Activated CD4-positive, alpha-beta memory T cell treated with anti-CD3 and anti-CD28 coated beads, Interleukin-2, amount 10 ng/mL, durations not matched to agents 7 days and 5 days (primary cell): ENCODE data around the gene FAM118B. TPM values are rescaled to one million over a fixed set of nuclear protein-coding genes. Genes with fewer than 3 reads are reported as not detected.

Source experiments
- CTCF ChIA-PET: fragments of 350-600 bp; sonication (Branson Sonifier 250); formaldehyde crosslinking; loops from one replicate; lab custom pipeline; 2021; ENCODE audit warnings: antibody characterized with exemption, inconsistent platforms; lab: Charles Lee
- POLR2A ChIA-PET: fragments of 350-600 bp; sonication (Branson Sonifier 250); formaldehyde crosslinking; loops from one replicate; lab custom pipeline; 2021; ENCODE audit warnings: antibody characterized with exemption; lab: Charles Lee
- DNase-seq: peaks from one replicate; pipeline ENCODE4 v3.0.0-alpha.2; 2020
- H3K27ac Mint-ChIP-seq: one replicate; pipeline ENCODE4 v1.8.0; 2021; ENCODE audit warnings: mild to moderate bottlenecking, mixed read lengths
- H3K27me3 Mint-ChIP-seq: one replicate; pipeline ENCODE4 v1.8.0; 2021; ENCODE audit warnings: mixed read lengths
- H3K36me3 Mint-ChIP-seq: one replicate; pipeline ENCODE4 v1.8.0; 2021; ENCODE audit warnings: low read depth, mixed read lengths
- H3K4me1 Mint-ChIP-seq: one replicate; pipeline ENCODE4 v1.8.0; 2021; ENCODE audit warnings: mixed read lengths
- H3K4me3 Mint-ChIP-seq: one replicate; pipeline ENCODE4 v1.8.0; 2021; ENCODE audit warnings: mild to moderate bottlenecking, mixed read lengths
- H3K9me3 Mint-ChIP-seq: one replicate; pipeline ENCODE4 v1.8.0; 2021; ENCODE audit warnings: mixed read lengths
- total RNA-seq, 2 experiments: library from RNA; stranded (reverse); gene quantifications; one replicate each; pipeline ENCODE4 v1.2.3, GENCODE V29; 2021

The FAM118B gene
- total RNA-seq: 1 to 10 TPM; 9.0 to 9.9 TPM

GRCh38 chr11:126211236-126212088 is at the start of gene FAM118B, which contains the start of gene RPUSD4:
Gene FAM118B (plus strand): TSS chr11:126211782. CDS start chr11:126235002, 23,220 bp downstream.
Gene RPUSD4 (minus strand): TSS chr11:126211650. CDS start chr11:126211638, 12 bp downstream.
- H3K27me3 Mint-ChIP-seq: peaks cover 7% of the 10 kb centered on the region
- H3K4me1 Mint-ChIP-seq: peaks cover 43% of the 10 kb centered on the region
- H3K36me3 Mint-ChIP-seq: peaks cover 15% of the 10 kb centered on the region
- CTCF ChIA-PET: interaction anchor here (0.6 kb wide), 1 partner anchor 56 kb away, joined by 3 read pairs; no protein-coding TSS in a partner anchor
- POLR2A ChIA-PET: interaction anchor here (0.6 to 4.2 kb wide), 7 partner anchors 18 to 324 kb away, joined by 3 to 23 read pairs (median 5); partner anchors contain the start of genes FOXRED1, HYLS1, SRPRA and TIRAP
- no peaks in the 10 kb centered on the region for H3K9me3 Mint-ChIP-seq
- H3K4me3 Mint-ChIP-seq: peak within 1 kb of the TSS; percentile 98
- peak; percentile 99 for DNase-seq
- H3K27ac Mint-ChIP-seq: peak within 1 kb of the TSS; percentile 84

GRCh38 chr11:126162306-126163030 is 49.1 kb upstream of the FAM118B start:
- H3K4me3 Mint-ChIP-seq: no peak overlapping the region
- H3K9me3 Mint-ChIP-seq: no peaks in the 10 kb centered on the region
- peaks cover 4% of the 10 kb centered on the region for H3K27me3 Mint-ChIP-seq
- ChIA-PET CTCF (no interaction called here), POLR2A (no interaction called here)
- H3K27ac Mint-ChIP-seq: no peak overlapping the region
- H3K4me1 Mint-ChIP-seq: peaks cover 7% of the 10 kb centered on the region
- DNase-seq: no peak
- H3K36me3 Mint-ChIP-seq: no peaks in the 10 kb centered on the region

DNA sequence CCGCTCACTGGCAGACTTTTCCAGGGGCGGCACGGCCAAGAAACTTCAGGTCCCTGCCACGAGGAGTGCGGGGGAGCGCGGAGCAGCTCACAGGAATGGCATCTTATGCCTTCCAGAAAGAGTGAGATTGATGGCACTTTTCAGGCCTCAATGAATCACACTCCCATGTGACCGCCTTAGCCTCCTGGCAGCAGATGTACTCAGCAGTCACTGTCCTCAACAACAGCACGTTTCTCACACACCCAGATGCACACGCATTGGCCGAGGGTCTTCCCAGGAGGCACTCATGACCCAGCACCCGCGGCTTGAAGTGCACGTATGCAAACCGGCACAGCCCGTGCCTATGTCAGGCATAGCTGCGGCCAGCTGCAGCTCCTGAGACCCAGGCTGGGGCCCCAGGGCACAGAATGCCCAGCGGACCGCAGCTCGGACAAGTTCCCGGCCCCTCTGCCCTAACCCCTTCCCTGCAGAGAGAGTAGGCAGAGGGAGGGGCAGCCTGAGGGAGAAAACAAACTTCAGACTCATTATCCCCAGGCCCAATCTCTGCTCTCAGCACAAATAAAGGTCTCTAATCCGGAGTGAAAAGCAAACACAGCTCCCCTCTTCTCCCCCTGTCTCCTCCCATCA is 48.4 kb upstream of the FAM118B start:
- Mint-ChIP-seq H3K27ac (no peak overlapping the region), H3K36me3 (no peaks in the 10 kb centered on the region), H3K27me3 (peaks cover 4% of the 10 kb centered on the region), H3K4me3 (no peak overlapping the region), H3K4me1 (peaks cover 7% of the 10 kb centered on the region), H3K9me3 (no peaks in the 10 kb centered on the region)
- no peak for DNase-seq
- ChIA-PET CTCF (no interaction called here), POLR2A (no interaction called here)

GRCh38 chr11:126163779-126164178 is 47.8 kb upstream of the FAM118B start:
- no peak for DNase-seq
- POLR2A ChIA-PET: no interaction called here
- no peak overlapping the region for H3K4me3 Mint-ChIP-seq
- no peaks in the 10 kb centered on the region for H3K36me3 Mint-ChIP-seq
- H3K9me3 Mint-ChIP-seq: no peaks in the 10 kb centered on the region
- H3K27ac Mint-ChIP-seq: no peak overlapping the region
- CTCF ChIA-PET: no interaction called here
- peaks cover 7% of the 10 kb centered on the region for H3K4me1 Mint-ChIP-seq
- H3K27me3 Mint-ChIP-seq: peaks cover 4% of the 10 kb centered on the region

DNA sequence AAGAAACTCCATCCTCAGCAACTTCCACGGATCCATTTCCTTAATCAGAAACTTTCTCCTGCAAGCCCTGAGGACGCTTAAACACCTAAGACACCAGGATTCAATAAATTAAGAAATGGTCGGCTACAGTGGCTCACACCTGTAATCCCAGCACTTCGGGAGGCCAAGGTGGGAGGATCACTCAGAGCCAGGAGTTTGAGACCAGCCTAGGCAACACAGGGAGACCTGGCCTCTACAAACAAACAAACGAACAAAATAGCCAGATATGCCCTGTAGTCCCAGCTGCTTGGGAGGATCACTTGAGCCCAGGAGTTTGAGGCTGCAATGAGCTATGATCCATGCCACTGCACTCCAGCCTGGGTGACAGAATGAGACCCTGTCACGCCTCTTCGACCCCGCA is 46.8 kb upstream of the FAM118B start:
- POLR2A ChIA-PET: no interaction called here
- Mint-ChIP-seq H3K4me1 (peaks cover 7% of the 10 kb centered on the region), H3K4me3 (no peak overlapping the region), H3K27me3 (peaks cover 4% of the 10 kb centered on the region), H3K9me3 (no peaks in the 10 kb centered on the region), H3K36me3 (no peaks in the 10 kb centered on the region), H3K27ac (no peak overlapping the region)
- CTCF ChIA-PET: interaction anchor here (0.7 kb wide), 1 partner anchor 247 kb away, joined by 3 read pairs; no protein-coding TSS in a partner anchor
- DNase-seq: no peak

DNA sequence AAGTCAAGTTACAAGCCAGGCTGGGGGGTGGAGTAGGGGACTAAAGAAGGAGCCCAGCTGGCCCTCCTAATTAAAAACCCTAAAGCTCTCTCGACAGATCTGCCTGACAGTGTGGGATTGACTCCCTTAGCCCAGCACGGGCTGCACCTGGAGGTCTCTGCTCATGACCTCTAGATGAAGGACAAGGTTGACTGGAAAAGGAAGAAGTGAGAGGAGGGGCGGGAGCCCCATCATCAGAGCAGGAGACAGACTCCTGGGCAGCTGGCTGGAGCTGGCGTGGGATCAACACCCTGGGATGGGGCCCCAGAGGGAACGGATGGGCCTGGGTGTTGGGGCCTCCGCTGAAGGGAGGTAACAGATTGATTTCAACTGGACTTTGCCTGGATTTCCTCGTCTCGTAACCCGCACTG is 46.3 kb upstream of the FAM118B start:
- H3K4me1 Mint-ChIP-seq: peaks cover 7% of the 10 kb centered on the region
- no peaks in the 10 kb centered on the region for H3K36me3 Mint-ChIP-seq
- CTCF ChIA-PET: interaction anchor here (0.7 kb wide), 1 partner anchor 248 kb away, joined by 3 read pairs; no protein-coding TSS in a partner anchor
- POLR2A ChIA-PET: no interaction called here
- H3K9me3 Mint-ChIP-seq: no peaks in the 10 kb centered on the region
- no peak overlapping the region for H3K4me3 Mint-ChIP-seq
- DNase-seq: no peak
- H3K27me3 Mint-ChIP-seq: peaks cover 4% of the 10 kb centered on the region
- H3K27ac Mint-ChIP-seq: no peak overlapping the region

DNA sequence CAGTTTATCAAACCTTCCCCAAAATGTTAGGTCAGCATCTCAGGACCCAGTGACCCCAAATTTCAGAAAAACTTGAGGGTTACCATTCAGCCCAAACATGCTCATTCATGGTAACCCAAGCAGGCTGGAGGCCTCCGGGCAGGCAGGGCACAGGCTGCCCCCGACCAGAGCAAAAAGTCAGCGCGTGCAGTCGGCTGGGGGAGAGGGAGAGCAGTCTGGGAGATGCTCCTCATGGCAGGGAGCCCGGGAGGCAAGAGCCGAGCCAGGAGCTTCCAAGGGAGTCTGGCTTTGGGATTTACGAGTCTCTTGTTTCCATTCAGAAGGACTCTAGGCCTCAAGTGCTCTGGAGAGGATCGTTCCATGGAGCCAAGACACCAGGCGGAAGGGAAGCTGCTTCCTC is 45.8 kb upstream of the FAM118B start:
- no peaks in the 10 kb centered on the region for H3K9me3 Mint-ChIP-seq
- ChIA-PET POLR2A (no interaction called here), CTCF (interaction anchor here (0.7 kb wide), 1 partner anchor 248 kb away, joined by 3 read pairs; no protein-coding TSS in a partner anchor)
- peaks cover 7% of the 10 kb centered on the region for H3K4me1 Mint-ChIP-seq
- no peak overlapping the region for H3K27ac Mint-ChIP-seq
- no peaks in the 10 kb centered on the region for H3K36me3 Mint-ChIP-seq
- peaks cover 4% of the 10 kb centered on the region for H3K27me3 Mint-ChIP-seq
- DNase-seq: no peak
- no peak overlapping the region for H3K4me3 Mint-ChIP-seq

GRCh38 chr11:126166413-126166812 is 45.2 kb upstream of the FAM118B start:
- peaks cover 6% of the 10 kb centered on the region for H3K27me3 Mint-ChIP-seq
- H3K27ac Mint-ChIP-seq: no peak overlapping the region
- H3K36me3 Mint-ChIP-seq: no peaks in the 10 kb centered on the region
- POLR2A ChIA-PET: no interaction called here
- H3K4me3 Mint-ChIP-seq: no peak overlapping the region
- no peaks in the 10 kb centered on the region for H3K9me3 Mint-ChIP-seq
- CTCF ChIA-PET: no interaction called here
- no peak for DNase-seq
- peaks cover 7% of the 10 kb centered on the region for H3K4me1 Mint-ChIP-seq

- H3K4me1 Mint-ChIP-seq: peaks cover 7% of the 10 kb centered on the region
- CTCF ChIA-PET: no interaction called here
Observed at GRCh38 chr11:126167488-126167887, 44.1 kb upstream of the FAM118B start.

DNA sequence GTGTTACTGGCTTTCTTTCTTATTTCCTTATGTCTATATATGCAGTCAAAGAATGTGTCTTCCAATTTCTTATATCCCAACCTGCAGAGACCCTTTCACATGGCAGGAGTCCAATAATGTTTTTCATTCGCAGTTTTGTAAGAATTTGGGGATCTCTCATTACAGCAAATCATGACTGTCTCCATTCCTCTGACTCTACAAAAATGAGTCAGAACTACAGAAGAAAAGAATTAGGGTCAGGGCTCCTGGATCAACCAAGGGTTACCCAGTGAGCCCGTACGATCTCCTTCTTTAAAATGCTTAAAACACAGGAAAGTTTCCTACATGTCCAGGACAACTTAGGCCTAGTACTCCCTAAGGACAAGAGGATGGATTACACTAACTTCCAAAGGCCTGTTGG is 42.3 kb upstream of the FAM118B start:
- Mint-ChIP-seq H3K4me1 (peaks cover 2% of the 10 kb centered on the region), H3K27ac (no peak overlapping the region), H3K9me3 (no peaks in the 10 kb centered on the region), H3K36me3 (no peaks in the 10 kb centered on the region), H3K4me3 (no peak overlapping the region), H3K27me3 (peaks cover 14% of the 10 kb centered on the region)
- ChIA-PET POLR2A (no interaction called here), CTCF (no interaction called here)
- DNase-seq: no peak

More at GRCh38 chr11:126167488-126167887, 44.1 kb upstream of the FAM118B start:
- Mint-ChIP-seq H3K9me3 (no peaks in the 10 kb centered on the region), H3K4me3 (no peak overlapping the region), H3K27me3 (peaks cover 8% of the 10 kb centered on the region), H3K36me3 (no peaks in the 10 kb centered on the region), H3K27ac (no peak overlapping the region)
- DNase-seq: no peak
- POLR2A ChIA-PET: no interaction called here

GRCh38 chr11:126172596-126173038 is 39.0 kb upstream of the FAM118B start:
- Mint-ChIP-seq H3K4me3 (no peak overlapping the region), H3K27me3 (peaks cover 9% of the 10 kb centered on the region), H3K36me3 (no peaks in the 10 kb centered on the region)

DNA sequence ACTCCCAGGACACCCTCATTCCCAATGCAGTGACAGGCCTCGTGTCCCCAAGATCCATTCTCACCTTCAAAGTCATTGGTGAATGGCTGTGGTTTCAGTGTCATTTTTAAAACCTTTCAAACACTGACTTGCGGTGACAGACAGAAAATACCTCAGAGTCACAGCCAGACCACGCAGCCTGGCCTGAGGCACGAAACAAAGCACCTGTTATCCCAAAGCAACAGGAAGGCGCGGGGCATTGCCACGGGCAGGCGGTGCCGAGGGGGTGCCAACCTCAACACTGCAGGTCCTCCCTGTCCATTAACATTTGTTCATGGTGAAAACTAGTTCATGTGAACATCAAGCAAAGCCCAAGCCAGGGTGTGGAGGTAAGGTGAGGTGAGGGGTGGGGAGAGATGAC is 38.3 kb upstream of the FAM118B start:
- no peak for DNase-seq
- Mint-ChIP-seq H3K36me3 (no peaks in the 10 kb centered on the region), H3K4me3 (no peak overlapping the region), H3K27me3 (peaks cover 9% of the 10 kb centered on the region), H3K27ac (no peak overlapping the region), H3K4me1 (peaks cover 1% of the 10 kb centered on the region), H3K9me3 (no peaks in the 10 kb centered on the region)
- ChIA-PET POLR2A (no interaction called here), CTCF (no interaction called here)

More at GRCh38 chr11:126172596-126173038, 39.0 kb upstream of the FAM118B start:
- Mint-ChIP-seq H3K27ac (no peak overlapping the region), H3K9me3 (no peaks in the 10 kb centered on the region), H3K4me1 (peaks cover 1% of the 10 kb centered on the region)
- DNase-seq: no peak
- CTCF ChIA-PET: no interaction called here
- POLR2A ChIA-PET: no interaction called here
